ENCODE measurements around the gene DSCAM.

Gene DSCAM

GRCh38 chr21:40699366-40699765, 147.6 kb downstream of the DSCAM start:
- no peak for DNase-seq

- no peak for DNase-seq
Measured at GRCh38 chr21:40696246-40696645, 150.7 kb downstream of the DSCAM start.

GRCh38 chr21:40689840-40690360, 157.1 kb downstream of the DSCAM start:
- DNase-seq: no peak

GRCh38 chr21:40689217-40689616, 157.7 kb downstream of the DSCAM start:
- no peak for DNase-seq

GRCh38 chr21:40688106-40688864, 158.7 kb downstream of the DSCAM start:
- DNase-seq: no peak

- no peak for DNase-seq
Measured at GRCh38 chr21:40687625-40688024, 159.3 kb downstream of the DSCAM start.

GRCh38 chr21:40686526-40686925, 160.4 kb downstream of the DSCAM start:
- no peak for DNase-seq

GRCh38 chr21:40685141-40685540, 161.8 kb downstream of the DSCAM start:
- no peak for DNase-seq

- no peak for DNase-seq
Measured at GRCh38 chr21:40684726-40685125, 162.2 kb downstream of the DSCAM start.

GRCh38 chr21:40683349-40683748, 163.6 kb downstream of the DSCAM start:
- no peak for DNase-seq

- no peak for DNase-seq
Measured at GRCh38 chr21:40681164-40681859, 165.6 kb downstream of the DSCAM start.

GRCh38 chr21:40680311-40680710, 166.6 kb downstream of the DSCAM start:
- DNase-seq: no peak

GRCh38 chr21:40678681-40679284, 168.2 kb downstream of the DSCAM start:
- no peak for DNase-seq

- DNase-seq: no peak
Measured at GRCh38 chr21:40675017-40675416, 171.9 kb downstream of the DSCAM start.

- no peak for DNase-seq
Measured at GRCh38 chr21:40672602-40673001, 174.4 kb downstream of the DSCAM start.

GRCh38 chr21:40671716-40672115, 175.2 kb downstream of the DSCAM start:
- no peak for DNase-seq

GRCh38 chr21:40668555-40669275, 178.2 kb downstream of the DSCAM start:
- no peak for DNase-seq

- DNase-seq: no peak
Measured at GRCh38 chr21:40667967-40668366, 179.0 kb downstream of the DSCAM start.

- no peak for DNase-seq
Measured at GRCh38 chr21:40662889-40663288, 184.1 kb downstream of the DSCAM start.

GRCh38 chr21:40660461-40660860, 186.5 kb downstream of the DSCAM start:
- no peak for DNase-seq

GRCh38 chr21:40658311-40658710, 188.6 kb downstream of the DSCAM start:
- DNase-seq: no peak

- DNase-seq: no peak
Measured at GRCh38 chr21:40652436-40652835, 194.5 kb downstream of the DSCAM start.

- DNase-seq: no peak
Measured at GRCh38 chr21:40647706-40648105, 199.3 kb downstream of the DSCAM start.
